Gastroesophageal sphincter (tissue), 4 donors: Measurements from ENCODE around the gene RAB36. TPM values are rescaled to one million over a fixed set of nuclear protein-coding genes. Genes with fewer than 3 reads are reported as not detected.
A peak's percentile ranks its signal among the peaks of the same experiment; 100 is the strongest.

Source experiments
- ATAC-seq: fragments of 150-250 bp; one replicate; pipeline ENCODE4 v1.9.1; 2016; ENCODE audit warnings: mild to moderate bottlenecking, moderate library complexity
- H3K27ac ChIP-seq, 4 donors: fragments of 200-600 bp; sonication (generic) in 3 of 4; 1 replicate in 3 of 4; 2 replicates in 1 of 4; pipeline ENCODE4 v1.5.1; 2016 to 2019
- H3K27me3 ChIP-seq: fragments of 200-600 bp; sonication (generic); one replicate; pipeline ENCODE4 v1.5.1; 2019
- H3K36me3 ChIP-seq, 2 donors: fragments of 200-600 bp; sonication (generic); one replicate each; pipeline ENCODE4 v1.5.1; 2019; ENCODE audit warnings: control low read depth in 1 of 2
- H3K4me1 ChIP-seq, 3 donors: fragments of 200-600 bp; sonication (generic); 1 replicate in 2 of 3; 2 replicates in 1 of 3; pipeline ENCODE4 v1.5.1; 2016 to 2019; ENCODE audit warnings: control low read depth in 2 of 3
- H3K4me3 ChIP-seq, 2 donors: fragments of 200-600 bp; sonication (generic); one replicate each; pipeline ENCODE4 v1.5.1; 2019; ENCODE audit warnings: mild to moderate bottlenecking in 1 of 2, moderate library complexity in 1 of 2
- H3K9me3 ChIP-seq, 3 donors: fragments of 200-600 bp; sonication (generic); one replicate each; pipeline ENCODE4 v1.5.1; 2017 to 2019; ENCODE audit warnings: control low read depth in 2 of 3
- CTCF ChIP-seq, 4 experiments: fragments of 200-600 bp in 2 of 4; fragments of 450-650 bp in 2 of 4; sonication (generic) in 1 of 4; IDR thresholded peaks; one replicate each; pipeline ENCODE4 v1.5.1; 2017 to 2019; ENCODE audit warnings: antibody characterized with exemption in 4 of 4, mild to moderate bottlenecking in 2 of 4, moderate library complexity in 2 of 4
- EP300 ChIP-seq: sonication (generic); formaldehyde crosslinking; IDR thresholded peaks from one replicate; pipeline ENCODE4 v1.6.1; 2017; ENCODE audit warnings: antibody characterized with exemption, mild to moderate bottlenecking
- POLR2A ChIP-seq, 2 donors: fragments of 450-650 bp; IDR thresholded peaks; one replicate each; pipeline ENCODE4 v1.6.1; 2017; ENCODE audit warnings: antibody characterized with exemption in 2 of 2, mild to moderate bottlenecking in 2 of 2, moderate library complexity in 1 of 2
- POLR2AphosphoS5 ChIP-seq: sonication (generic); formaldehyde crosslinking; IDR thresholded peaks from one replicate; pipeline ENCODE4 v1.6.1; 2017; ENCODE audit warnings: antibody characterized with exemption
- WGBS, 2 donors: methylation state at CpG; one replicate each; pipeline ENCODE4 v1.1.5; 2018; ENCODE audit warnings: low coverage in 1 of 2; 5-methylcytosine and 5-hydroxymethylcytosine counted together
- total RNA-seq, 4 donors: library from RNA; depleted of rRNA; stranded (reverse); fragments of >200 nt; gene quantifications; one replicate each; pipeline ENCODE4 v1.1.0, GENCODE V29; 2016

RAB36 gene
- total RNA-seq, 4 donors from 2014 or later, result 3.9 to 12.2 (median 6.7) TPM

- peaks cover 0 to 18% of the 10 kb centered on the region in 2 donors for H3K36me3 ChIP-seq
- ATAC-seq, result peak; percentile 86
- no peaks in the 10 kb centered on the region for H3K9me3 ChIP-seq
- peaks cover 8 to 54% (median 19%) of the 10 kb centered on the region in 3 donors for H3K4me1 ChIP-seq
- no peaks in the 10 kb centered on the region for H3K27me3 ChIP-seq
- no peak for TF ChIP-seq POLR2A (IDR thresholded peaks at IDR 0.05)
- TF ChIP-seq POLR2AphosphoS5, result peak; percentile 51
- H3K27ac ChIP-seq, result peak overlapping the region; percentile 55 to 87 (median 84)
- WGBS, 2 donors, result 11% methylated on average over 5 of the region's 28 CpGs; no CpG with 5 or more reads in 1 of the 2 donors
- peak overlapping the region in 1 of 2 donors; percentile 14 for H3K4me3 ChIP-seq
These were observed 46.4 kb upstream of the RAB36 start for GRCh38 chr22:23098718-23099530.

GRCh38 chr22:23099531-23099804, 45.8 kb upstream of the RAB36 start:
- no CpG with 5 or more reads among the region's 6 CpGs for WGBS, 2 donors
- TF ChIP-seq POLR2AphosphoS5, result no peak
- no peaks in the 10 kb centered on the region for H3K27me3 ChIP-seq
- no peaks in the 10 kb centered on the region for H3K9me3 ChIP-seq
- H3K4me1 ChIP-seq, result peaks cover 8 to 54% (median 19%) of the 10 kb centered on the region in 3 donors
- peaks cover 0 to 18% of the 10 kb centered on the region in 2 donors for H3K36me3 ChIP-seq
- peak overlapping the region; percentile 21 to 87 (median 84) for H3K27ac ChIP-seq
- no peak overlapping the region for H3K4me3 ChIP-seq
- no peak for ATAC-seq

GRCh38 chr22:23100124-23100801, 45.0 kb upstream of the RAB36 start:
- peak overlapping the region in 3 of 4 donors; percentile 83 to 87 (median 86) for H3K27ac ChIP-seq
- 65% methylated on average over 2 of the region's 7 CpGs; no CpG with 5 or more reads in 1 of the 2 donors for WGBS, 2 donors

GRCh38 chr22:23101524-23101923, 43.8 kb upstream of the RAB36 start:
- Histone ChIP-seq H3K27ac (no peak overlapping the region), H3K36me3 (peaks cover 0 to 6% of the 10 kb centered on the region in 2 donors), H3K9me3 (no peaks in the 10 kb centered on the region), H3K4me1 (peaks cover 8 to 54% (median 19%) of the 10 kb centered on the region in 3 donors), H3K4me3 (no peak overlapping the region), H3K27me3 (no peaks in the 10 kb centered on the region)
- TF ChIP-seq POLR2A (IDR thresholded peaks at IDR 0.05) (no peak), EP300 (no peak), POLR2AphosphoS5 (no peak), CTCF (IDR thresholded peaks at IDR 0.05) (no peak)
- no peak for ATAC-seq
- WGBS, 2 donors, result no CpG with 5 or more reads among the region's 3 CpGs

More at GRCh38 chr22:23100124-23100801, 45.0 kb upstream of the RAB36 start:
- Histone ChIP-seq H3K27me3 (no peaks in the 10 kb centered on the region), H3K9me3 (no peaks in the 10 kb centered on the region), H3K36me3 (peaks cover 0 to 16% of the 10 kb centered on the region in 2 donors), H3K4me1 (peaks cover 8 to 54% (median 19%) of the 10 kb centered on the region in 3 donors), H3K4me3 (no peak overlapping the region)
- no peak for ATAC-seq
- TF ChIP-seq POLR2AphosphoS5 (no peak), EP300 (no peak), POLR2A (IDR thresholded peaks at IDR 0.05) (no peak), CTCF (IDR thresholded peaks at IDR 0.05) (no peak)

GRCh38 chr22:23102002-23102655, 43.1 kb upstream of the RAB36 start:
- peaks cover 8 to 49% (median 19%) of the 10 kb centered on the region in 3 donors for H3K4me1 ChIP-seq
- TF ChIP-seq EP300, result no peak
- TF ChIP-seq POLR2AphosphoS5, result no peak
- no peak for TF ChIP-seq CTCF (IDR thresholded peaks at IDR 0.05)
- TF ChIP-seq POLR2A (IDR thresholded peaks at IDR 0.05), result no peak
- no peaks in the 10 kb centered on the region for H3K9me3 ChIP-seq
- no peak overlapping the region for H3K4me3 ChIP-seq
- no peaks in the 10 kb centered on the region for H3K27me3 ChIP-seq
- peaks cover 0 to 7% of the 10 kb centered on the region in 2 donors for H3K36me3 ChIP-seq
- H3K27ac ChIP-seq, result no peak overlapping the region
- 79% methylated on average over 2 of the region's 10 CpGs; no CpG with 5 or more reads in 1 of the 2 donors for WGBS, 2 donors
- no peak for ATAC-seq
